ENCODE data around the gene CD74. TPM values are rescaled to one million over a fixed set of nuclear protein-coding genes. Genes with fewer than 3 reads are reported as not detected.

CD74 gene
- total RNA-seq, 1 donor from 2014 or later = 251 TPM

GRCh38 chr5:150395688-150395975 lies 17.1 kb downstream of the CD74 start:
- Histone ChIP-seq H3K4me3 (no peak overlapping the region), H3K9me3 (replicated peaks) (no peaks in the 10 kb centered on the region), H3K27me3 (ENCODE audit: low read depth) (no peaks in the 10 kb centered on the region), H3K27ac (replicated peaks) (no peak overlapping the region), H3K4me1 (no peaks in the 10 kb centered on the region), H3K36me3 (peaks cover 98% of the 10 kb centered on the region)
- no peak for TF ChIP-seq CTCF (IDR thresholded peaks at IDR 0.05; ENCODE audit: borderline replicate concordance)
- intact Hi-C loops (cut with micrococcal nuclease) = no loop called here
- no peak for DNase-seq

- Histone ChIP-seq H3K9me3 (replicated peaks) (no peaks in the 10 kb centered on the region), H3K36me3 (peaks cover 98% of the 10 kb centered on the region)
Observed at GRCh38 chr5:150394912-150395687, 17.6 kb downstream of the CD74 start.

GRCh38 chr5:150394131-150394530 lies 18.6 kb downstream of the CD74 start:
- TF ChIP-seq CTCF (IDR thresholded peaks at IDR 0.05; ENCODE audit: borderline replicate concordance) = no peak
- Histone ChIP-seq H3K27me3 (ENCODE audit: low read depth) (no peaks in the 10 kb centered on the region), H3K4me3 (no peak overlapping the region), H3K36me3 (peaks cover 97% of the 10 kb centered on the region), H3K4me1 (no peaks in the 10 kb centered on the region), H3K9me3 (replicated peaks) (no peaks in the 10 kb centered on the region), H3K27ac (replicated peaks) (no peak overlapping the region)
- intact Hi-C loops (cut with micrococcal nuclease) = no loop called here
- no peak for DNase-seq

More at GRCh38 chr5:150394912-150395687, 17.6 kb downstream of the CD74 start:
- peak; percentile 10 for TF ChIP-seq CTCF (IDR thresholded peaks at IDR 0.05; ENCODE audit: borderline replicate concordance)
- no peak for DNase-seq
- no peak overlapping the region for H3K4me3 ChIP-seq
- intact Hi-C loops (cut with micrococcal nuclease) = no loop called here
- no peaks in the 10 kb centered on the region for H3K27me3 ChIP-seq (ENCODE audit: low read depth)
- no peaks in the 10 kb centered on the region for H3K4me1 ChIP-seq
- no peak overlapping the region for H3K27ac ChIP-seq (replicated peaks)

GRCh38 chr5:150393096-150393645 lies 19.5 kb downstream of the CD74 start:
- intact Hi-C loops (cut with micrococcal nuclease) = no loop called here
- Histone ChIP-seq H3K9me3 (replicated peaks) (no peaks in the 10 kb centered on the region), H3K4me1 (no peaks in the 10 kb centered on the region), H3K27me3 (ENCODE audit: low read depth) (no peaks in the 10 kb centered on the region), H3K4me3 (no peak overlapping the region), H3K36me3 (peaks cover 97% of the 10 kb centered on the region), H3K27ac (replicated peaks) (no peak overlapping the region)
- DNase-seq = no peak
- TF ChIP-seq CTCF (IDR thresholded peaks at IDR 0.05; ENCODE audit: borderline replicate concordance) = no peak

GRCh38 chr5:150392680-150393079 lies 20.0 kb downstream of the CD74 start:
- no peak overlapping the region for H3K4me3 ChIP-seq
- H3K9me3 ChIP-seq (replicated peaks) = no peaks in the 10 kb centered on the region
- no peak overlapping the region for H3K27ac ChIP-seq (replicated peaks)
- intact Hi-C loops (cut with micrococcal nuclease) = no loop called here
- no peaks in the 10 kb centered on the region for H3K27me3 ChIP-seq (ENCODE audit: low read depth)
- H3K36me3 ChIP-seq = peaks cover 98% of the 10 kb centered on the region
- no peaks in the 10 kb centered on the region for H3K4me1 ChIP-seq
- TF ChIP-seq CTCF (IDR thresholded peaks at IDR 0.05; ENCODE audit: borderline replicate concordance) = no peak
- DNase-seq = no peak
